Esophagus muscularis mucosa (tissue), 4 donors: ENCODE measurements around the gene TTC6. TPM values are rescaled to one million over a fixed set of nuclear protein-coding genes. Genes with fewer than 3 reads are reported as not detected.

Experiments used
- DNase-seq: peaks from one replicate; pipeline ENCODE4 v3.0.0-alpha.2; 2017; ENCODE audit errors: extremely low spot score
- H3K27ac ChIP-seq, 4 donors: fragments of 200-600 bp; sonication (generic); replicated peaks in 1 of 4; 1 replicate in 3 of 4; 2 replicates in 1 of 4; pipeline ENCODE4 v1.5.1; 2016 to 2019; ENCODE audit warnings: mild to moderate bottlenecking in 1 of 4
- H3K27me3 ChIP-seq, 4 donors: fragments of 200-600 bp; sonication (generic); one replicate each; pipeline versions ENCODE4 v1.5.1 to v1.6.0; 2016 to 2019
- H3K36me3 ChIP-seq, 4 donors: fragments of 200-600 bp; sonication (generic); one replicate each; pipeline ENCODE4 v1.5.1; 2016 to 2019
- H3K4me1 ChIP-seq, 4 donors: fragments of 200-600 bp; sonication (generic); one replicate each; pipeline ENCODE4 v1.5.1; 2016 to 2019
- H3K4me3 ChIP-seq, 4 donors: fragments of 200-600 bp; sonication (generic); 1 replicate in 2 of 4; 2 replicates in 2 of 4; pipeline ENCODE4 v1.5.1; 2016 to 2019; ENCODE audit warnings: mild to moderate bottlenecking in 4 of 4, moderate library complexity in 1 of 4
- H3K9me3 ChIP-seq, 4 donors: fragments of 200-600 bp; sonication (generic); 1 replicate in 3 of 4; 2 replicates in 1 of 4; pipeline ENCODE4 v1.5.1; 2016 to 2019
- CTCF ChIP-seq, 3 experiments: fragments of 200-600 bp in 2 of 3; fragments of 450-650 bp in 1 of 3; sonication (generic) in 2 of 3; IDR thresholded peaks; one replicate each; pipeline ENCODE4 v1.5.1; 2017 to 2019; ENCODE audit warnings: antibody characterized with exemption in 3 of 3, mild to moderate bottlenecking in 2 of 3, moderate library complexity in 1 of 3
- EP300 ChIP-seq: sonication (generic); formaldehyde crosslinking; IDR thresholded peaks from one replicate; pipeline ENCODE4 v1.6.1; 2017; ENCODE audit warnings: antibody characterized with exemption
- POLR2A ChIP-seq: fragments of 450-650 bp; IDR thresholded peaks from one replicate; pipeline ENCODE4 v1.6.1; 2017; ENCODE audit warnings: antibody characterized with exemption, moderate library complexity, mild to moderate bottlenecking, low read depth
- POLR2AphosphoS5 ChIP-seq, 2 donors: sonication (generic); formaldehyde crosslinking; IDR thresholded peaks; one replicate each; pipeline ENCODE4 v1.6.1; 2017; ENCODE audit warnings: antibody characterized with exemption in 2 of 2
- WGBS: methylation state at CpG from one replicate; pipeline ENCODE4 v1.1.5; 2018; 5-methylcytosine and 5-hydroxymethylcytosine counted together
- intact Hi-C: fragments of 100-400 bp; cut with DNase I; formaldehyde crosslinking; loops from one replicate; pipeline ENCODE4 v1.15.1; 2023
- total RNA-seq, 4 donors: library from RNA; depleted of rRNA; stranded (reverse); fragments of >200 nt; gene quantifications; one replicate each; pipeline versions ENCODE4 v1.1.0 to v1.2.1, GENCODE V29; 2016

The TTC6 gene
- total RNA-seq, 4 donors from 2014 or later = not detected

- H3K36me3 ChIP-seq = no peaks in the 10 kb centered on the region
- no peak for DNase-seq
- TF ChIP-seq POLR2A (no peak), CTCF (IDR thresholded peaks at IDR 0.05) (no peak)
- no peak overlapping the region for H3K4me3 ChIP-seq
- peaks cover 3 to 11% (median 10%) of the 10 kb centered on the region in 4 donors for H3K4me1 ChIP-seq
- H3K9me3 ChIP-seq = no peaks in the 10 kb centered on the region
- intact Hi-C loops = no loop called here
- WGBS = 32% methylated on average over 9 of the region's 9 CpGs
- H3K27ac ChIP-seq = no peak overlapping the region
- peaks cover 5 to 46% (median 12%) of the 10 kb centered on the region in 4 donors for H3K27me3 ChIP-seq
These were observed 16.2 kb upstream of the TTC6 start for GRCh38 chr14:37579274-37579673.

GRCh38 chr14:37580146-37580545 lies 15.3 kb upstream of the TTC6 start:
- no peaks in the 10 kb centered on the region for H3K36me3 ChIP-seq
- no peak overlapping the region for H3K27ac ChIP-seq
- H3K4me1 ChIP-seq = peaks cover 12 to 20% (median 18%) of the 10 kb centered on the region in 4 donors
- H3K4me3 ChIP-seq = no peak overlapping the region
- DNase-seq = no peak
- 82% methylated on average over 2 of the region's 2 CpGs for WGBS
- intact Hi-C loops = no loop called here
- H3K9me3 ChIP-seq = no peaks in the 10 kb centered on the region
- H3K27me3 ChIP-seq = peaks cover 5 to 54% (median 20%) of the 10 kb centered on the region in 4 donors
- TF ChIP-seq CTCF (IDR thresholded peaks at IDR 0.05) (no peak), POLR2AphosphoS5 (IDR thresholded peaks at IDR 0.05) (no peak), POLR2A (no peak), EP300 (no peak)

DNA sequence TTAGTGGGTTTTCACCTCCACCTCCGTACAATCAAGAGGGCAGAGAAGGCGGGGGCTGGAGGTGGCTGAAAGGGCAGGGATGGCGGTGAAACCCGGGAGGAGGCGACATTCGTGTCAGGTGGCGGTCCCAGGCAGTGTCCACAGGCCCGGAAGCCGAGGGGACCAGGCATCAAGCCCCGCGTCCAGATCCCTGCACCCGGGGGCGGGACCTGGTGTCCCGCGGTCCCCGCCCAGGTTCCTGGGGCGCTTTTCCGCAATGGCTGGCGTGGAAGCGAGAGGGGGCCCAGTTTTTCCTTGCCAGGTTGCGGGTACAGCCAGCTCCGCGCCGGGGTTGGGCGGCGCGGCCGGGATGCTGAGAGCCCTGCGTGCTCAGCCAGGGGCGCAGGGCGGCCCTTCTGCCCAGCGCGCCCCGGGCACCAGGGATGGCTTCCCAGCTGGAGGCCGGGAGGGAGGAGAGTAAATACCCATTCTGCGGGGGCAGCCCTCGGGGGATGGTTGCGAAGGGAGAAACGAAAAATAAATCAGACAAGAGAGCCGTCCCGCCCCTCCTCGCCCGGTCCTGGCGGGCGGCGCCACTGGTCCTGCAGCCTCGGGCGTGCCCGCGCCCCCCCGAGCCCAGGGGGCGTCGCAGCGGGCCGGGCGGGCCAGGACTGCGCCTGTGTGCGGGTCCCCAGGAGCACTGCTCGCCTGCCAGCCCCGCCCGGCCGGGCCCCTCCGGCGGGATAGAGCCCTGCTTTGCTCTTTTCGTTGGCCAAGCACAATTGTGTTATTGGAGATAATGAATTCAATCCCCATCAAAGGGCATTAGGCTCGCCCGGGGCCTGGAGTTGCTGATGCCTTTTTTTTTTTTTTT lies 11.8 kb upstream of the TTC6 start:
- no peaks in the 10 kb centered on the region for H3K9me3 ChIP-seq
- no peak for DNase-seq
- H3K27ac ChIP-seq = no peak overlapping the region
- H3K36me3 ChIP-seq = no peaks in the 10 kb centered on the region
- TF ChIP-seq POLR2A = no peak
- TF ChIP-seq CTCF (IDR thresholded peaks at IDR 0.05) = no peak
- TF ChIP-seq EP300 = no peak
- H3K4me1 ChIP-seq = peaks cover 23 to 34% (median 32%) of the 10 kb centered on the region in 4 donors
- H3K27me3 ChIP-seq = peaks cover 9 to 80% (median 54%) of the 10 kb centered on the region in 4 donors
- 6% methylated on average over 48 of the region's 67 CpGs for WGBS
- H3K4me3 ChIP-seq = peak overlapping the region in 3 of 4 donors; percentile 12 to 33 (median 16)
- intact Hi-C loops = no loop called here

GRCh38 chr14:37584211-37585100 lies 11.0 kb upstream of the TTC6 start:
- Histone ChIP-seq H3K27ac (no peak overlapping the region), H3K9me3 (no peaks in the 10 kb centered on the region), H3K27me3 (peaks cover 9 to 83% (median 61%) of the 10 kb centered on the region in 4 donors), H3K36me3 (no peaks in the 10 kb centered on the region), H3K4me1 (peaks cover 23 to 34% (median 32%) of the 10 kb centered on the region in 4 donors), H3K4me3 (peak overlapping the region in 2 of 4 donors; percentile 7 to 16)
- intact Hi-C loops = no loop called here
- WGBS = 6% methylated on average over 21 of the region's 62 CpGs
- DNase-seq = no peak
- TF ChIP-seq EP300 (no peak), POLR2A (no peak), CTCF (IDR thresholded peaks at IDR 0.05) (no peak), POLR2AphosphoS5 (IDR thresholded peaks at IDR 0.05) (no peak)
